C4-2B (cell line): ENCODE data around the gene ZNF275.

Experiments
- ZFX ChIP-seq: fragments of 450-650 bp; IDR thresholded peaks from 2 replicates; pipeline ENCODE4 v1.6.1; 2017
- TF ChIP-seq, protein P1 (sequence below): fragments of 450-650 bp; conservative IDR thresholded peaks from 2 replicates; pipeline ENCODE4 v1.5.1; 2017; ENCODE audit warnings: mild to moderate bottlenecking

DNA sequence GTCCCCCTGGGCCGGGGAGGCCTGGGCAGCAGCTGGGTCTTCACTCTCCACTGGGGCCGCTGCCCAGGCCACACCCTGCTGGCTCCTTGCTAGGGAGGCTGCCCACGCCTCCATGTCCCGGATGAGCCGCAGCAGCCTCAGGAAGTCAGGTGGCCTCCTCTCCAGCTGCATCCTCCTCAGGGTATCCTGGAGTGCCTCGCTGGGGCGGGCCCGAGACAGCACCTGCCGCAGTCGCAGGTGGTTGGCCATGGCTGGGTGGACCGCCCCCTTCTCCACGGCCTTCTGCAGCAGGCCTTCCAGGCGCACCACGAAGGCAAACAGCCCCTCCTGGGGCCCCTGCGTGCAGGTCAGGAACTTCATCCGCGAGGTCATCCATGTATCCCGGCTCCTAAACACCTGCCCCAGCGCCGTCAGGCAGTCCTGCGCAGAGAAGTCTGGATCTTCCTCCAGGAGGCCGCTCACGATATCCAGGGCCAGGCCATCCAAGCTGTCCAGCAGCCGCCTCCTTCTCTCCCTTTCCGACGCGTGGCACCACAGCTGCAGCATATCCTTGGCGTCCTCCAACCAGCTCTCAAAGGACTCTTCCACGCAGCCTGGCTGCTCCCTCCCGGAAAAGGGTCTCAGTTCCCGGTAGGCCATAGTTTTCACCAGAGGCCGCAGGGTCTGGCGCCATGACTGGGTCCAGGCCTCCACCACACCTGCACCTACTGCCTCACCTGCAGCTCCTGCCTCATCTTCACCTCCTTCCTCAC, 14.5 kb upstream of the ZNF275 start:
- TF ChIP-seq, protein P1, sequence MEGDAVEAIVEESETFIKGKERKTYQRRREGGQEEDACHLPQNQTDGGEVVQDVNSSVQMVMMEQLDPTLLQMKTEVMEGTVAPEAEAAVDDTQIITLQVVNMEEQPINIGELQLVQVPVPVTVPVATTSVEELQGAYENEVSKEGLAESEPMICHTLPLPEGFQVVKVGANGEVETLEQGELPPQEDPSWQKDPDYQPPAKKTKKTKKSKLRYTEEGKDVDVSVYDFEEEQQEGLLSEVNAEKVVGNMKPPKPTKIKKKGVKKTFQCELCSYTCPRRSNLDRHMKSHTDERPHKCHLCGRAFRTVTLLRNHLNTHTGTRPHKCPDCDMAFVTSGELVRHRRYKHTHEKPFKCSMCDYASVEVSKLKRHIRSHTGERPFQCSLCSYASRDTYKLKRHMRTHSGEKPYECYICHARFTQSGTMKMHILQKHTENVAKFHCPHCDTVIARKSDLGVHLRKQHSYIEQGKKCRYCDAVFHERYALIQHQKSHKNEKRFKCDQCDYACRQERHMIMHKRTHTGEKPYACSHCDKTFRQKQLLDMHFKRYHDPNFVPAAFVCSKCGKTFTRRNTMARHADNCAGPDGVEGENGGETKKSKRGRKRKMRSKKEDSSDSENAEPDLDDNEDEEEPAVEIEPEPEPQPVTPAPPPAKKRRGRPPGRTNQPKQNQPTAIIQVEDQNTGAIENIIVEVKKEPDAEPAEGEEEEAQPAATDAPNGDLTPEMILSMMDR = no peak
- no peak for TF ChIP-seq ZFX
